GM12878 (cell line): ENCODE measurements around the gene S100P.

Source experiments
- BCL11A ChIP-seq: IDR thresholded peaks from 2 replicates; pipeline ENCODE4 v1.6.1; 2011; ENCODE audit warnings: low read depth, low read length
- EZH2 ChIP-seq: IDR thresholded peaks from 2 replicates; pipeline ENCODE4 v1.6.1; 2012; ENCODE audit warnings: low read depth, mild to moderate bottlenecking, control low read depth, inconsistent platforms, low read length, borderline replicate concordance; ENCODE audit not compliant: control insufficient read depth

- no peak for TF ChIP-seq BCL11A
- TF ChIP-seq EZH2, result no peak
Measured at GRCh38 chr4:6668391-6668790, 25.3 kb upstream of the S100P start.
